H1 (cell line): Measurements from ENCODE around the gene OR5AC2. TPM values are rescaled to one million over a fixed set of nuclear protein-coding genes. Genes with fewer than 3 reads are reported as not detected.

Experiments used
- CHD1 ChIP-seq: IDR thresholded peaks from 2 replicates; pipeline ENCODE4 v1.6.1; 2012; ENCODE audit warnings: low read depth, low read length, improper control_type of control experiment
- GABPA ChIP-seq: IDR thresholded peaks from 2 replicates; pipeline ENCODE4 v1.6.1; 2011; ENCODE audit warnings: mild to moderate bottlenecking, low read length, moderate library complexity, borderline replicate concordance; ENCODE audit not compliant: insufficient read depth
- KDM5A ChIP-seq: fragments of 200-600 bp; IDR thresholded peaks from 2 replicates; pipeline ENCODE4 v1.7.1; 2012; ENCODE audit warnings: mild to moderate bottlenecking, low read length, inconsistent platforms, mixed read lengths
- RXRA ChIP-seq: IDR thresholded peaks from 2 replicates; pipeline ENCODE4 v1.6.1; 2011; ENCODE audit warnings: low read depth, mild to moderate bottlenecking, low read length, moderate library complexity; ENCODE audit not compliant: insufficient read depth
- SAP30 ChIP-seq: fragments of 300-600 bp; sonication (generic); IDR thresholded peaks from 2 replicates; pipeline ENCODE4 v1.7.1; 2012; ENCODE audit warnings: low read length, moderate library complexity, mild to moderate bottlenecking, inconsistent platforms; ENCODE audit not compliant: insufficient read depth, insufficient replicate concordance
- SIRT6 ChIP-seq: IDR thresholded peaks from one replicate; pipeline ENCODE4 v1.7.1; 2012; ENCODE audit warnings: low read length, inconsistent platforms
- SIX5 ChIP-seq: IDR thresholded peaks from 2 replicates; pipeline ENCODE4 v1.6.1; 2011; ENCODE audit warnings: mild to moderate bottlenecking, low read depth, low read length
- polyA plus RNA-seq, 7 experiments: library from polyadenylated mRNA; depleted of rRNA in 3 of 7; stranded (reverse) in 5 of 7; unstranded in 2 of 7; fragments of >200 nt in 5 of 7; fragments of 200-250 nt in 2 of 7; gene quantifications; 1 replicate in 5 of 7; 2 replicates in 1 of 7; 4 replicates in 1 of 7; pipeline versions ENCODE4 v1.2.1 to v1.2.3, GENCODE V29; 2011 to 2013; ENCODE audit warnings: missing spikeins in 2 of 7, mixed read lengths in 2 of 7
- total RNA-seq: library from RNA; stranded (reverse); fragmentation: NEBNext Ultra II Directional; extraction: Animal tissue kit (Norgen Biotek cat#: 25700); gene quantifications from 2 replicates; pipeline ENCODE4 v1.2.1, GENCODE V29; 2021
- TF ChIP-seq, protein P1 (sequence below): fragments of 300-600 bp; sonication (generic); IDR thresholded peaks from 2 replicates; pipeline ENCODE4 v1.7.1; 2012; ENCODE audit warnings: low read length, moderate library complexity, mild to moderate bottlenecking, inconsistent platforms; ENCODE audit not compliant: insufficient replicate concordance

The OR5AC2 gene
- total and polyA plus RNA-seq, 2 of the 8 experiments (the other 6 are each of a cell fraction or from before 2014, with no cell fraction given) = not detected

DNA sequence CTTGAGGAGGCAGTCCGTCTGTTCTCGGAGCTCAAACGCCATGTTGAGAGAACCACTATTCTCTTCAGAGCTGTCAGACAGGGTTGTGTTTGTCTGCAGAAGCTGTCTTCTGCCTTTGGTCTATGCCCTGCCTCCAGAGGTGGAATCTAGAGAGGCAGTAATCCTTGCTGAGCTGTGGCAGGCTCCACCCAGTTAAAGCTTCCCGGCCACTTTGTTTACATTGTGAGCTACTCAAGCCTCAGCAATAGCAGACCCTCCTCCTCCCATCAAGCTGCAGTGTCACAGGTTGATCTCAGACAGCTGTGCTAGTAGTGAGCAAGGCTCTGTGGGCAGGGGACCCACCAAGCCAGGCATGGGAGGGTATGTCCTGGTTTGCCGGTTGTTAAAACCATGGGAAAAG, 8.9 kb downstream of the OR5AC2 start (continued):
- TF ChIP-seq, protein P1, sequence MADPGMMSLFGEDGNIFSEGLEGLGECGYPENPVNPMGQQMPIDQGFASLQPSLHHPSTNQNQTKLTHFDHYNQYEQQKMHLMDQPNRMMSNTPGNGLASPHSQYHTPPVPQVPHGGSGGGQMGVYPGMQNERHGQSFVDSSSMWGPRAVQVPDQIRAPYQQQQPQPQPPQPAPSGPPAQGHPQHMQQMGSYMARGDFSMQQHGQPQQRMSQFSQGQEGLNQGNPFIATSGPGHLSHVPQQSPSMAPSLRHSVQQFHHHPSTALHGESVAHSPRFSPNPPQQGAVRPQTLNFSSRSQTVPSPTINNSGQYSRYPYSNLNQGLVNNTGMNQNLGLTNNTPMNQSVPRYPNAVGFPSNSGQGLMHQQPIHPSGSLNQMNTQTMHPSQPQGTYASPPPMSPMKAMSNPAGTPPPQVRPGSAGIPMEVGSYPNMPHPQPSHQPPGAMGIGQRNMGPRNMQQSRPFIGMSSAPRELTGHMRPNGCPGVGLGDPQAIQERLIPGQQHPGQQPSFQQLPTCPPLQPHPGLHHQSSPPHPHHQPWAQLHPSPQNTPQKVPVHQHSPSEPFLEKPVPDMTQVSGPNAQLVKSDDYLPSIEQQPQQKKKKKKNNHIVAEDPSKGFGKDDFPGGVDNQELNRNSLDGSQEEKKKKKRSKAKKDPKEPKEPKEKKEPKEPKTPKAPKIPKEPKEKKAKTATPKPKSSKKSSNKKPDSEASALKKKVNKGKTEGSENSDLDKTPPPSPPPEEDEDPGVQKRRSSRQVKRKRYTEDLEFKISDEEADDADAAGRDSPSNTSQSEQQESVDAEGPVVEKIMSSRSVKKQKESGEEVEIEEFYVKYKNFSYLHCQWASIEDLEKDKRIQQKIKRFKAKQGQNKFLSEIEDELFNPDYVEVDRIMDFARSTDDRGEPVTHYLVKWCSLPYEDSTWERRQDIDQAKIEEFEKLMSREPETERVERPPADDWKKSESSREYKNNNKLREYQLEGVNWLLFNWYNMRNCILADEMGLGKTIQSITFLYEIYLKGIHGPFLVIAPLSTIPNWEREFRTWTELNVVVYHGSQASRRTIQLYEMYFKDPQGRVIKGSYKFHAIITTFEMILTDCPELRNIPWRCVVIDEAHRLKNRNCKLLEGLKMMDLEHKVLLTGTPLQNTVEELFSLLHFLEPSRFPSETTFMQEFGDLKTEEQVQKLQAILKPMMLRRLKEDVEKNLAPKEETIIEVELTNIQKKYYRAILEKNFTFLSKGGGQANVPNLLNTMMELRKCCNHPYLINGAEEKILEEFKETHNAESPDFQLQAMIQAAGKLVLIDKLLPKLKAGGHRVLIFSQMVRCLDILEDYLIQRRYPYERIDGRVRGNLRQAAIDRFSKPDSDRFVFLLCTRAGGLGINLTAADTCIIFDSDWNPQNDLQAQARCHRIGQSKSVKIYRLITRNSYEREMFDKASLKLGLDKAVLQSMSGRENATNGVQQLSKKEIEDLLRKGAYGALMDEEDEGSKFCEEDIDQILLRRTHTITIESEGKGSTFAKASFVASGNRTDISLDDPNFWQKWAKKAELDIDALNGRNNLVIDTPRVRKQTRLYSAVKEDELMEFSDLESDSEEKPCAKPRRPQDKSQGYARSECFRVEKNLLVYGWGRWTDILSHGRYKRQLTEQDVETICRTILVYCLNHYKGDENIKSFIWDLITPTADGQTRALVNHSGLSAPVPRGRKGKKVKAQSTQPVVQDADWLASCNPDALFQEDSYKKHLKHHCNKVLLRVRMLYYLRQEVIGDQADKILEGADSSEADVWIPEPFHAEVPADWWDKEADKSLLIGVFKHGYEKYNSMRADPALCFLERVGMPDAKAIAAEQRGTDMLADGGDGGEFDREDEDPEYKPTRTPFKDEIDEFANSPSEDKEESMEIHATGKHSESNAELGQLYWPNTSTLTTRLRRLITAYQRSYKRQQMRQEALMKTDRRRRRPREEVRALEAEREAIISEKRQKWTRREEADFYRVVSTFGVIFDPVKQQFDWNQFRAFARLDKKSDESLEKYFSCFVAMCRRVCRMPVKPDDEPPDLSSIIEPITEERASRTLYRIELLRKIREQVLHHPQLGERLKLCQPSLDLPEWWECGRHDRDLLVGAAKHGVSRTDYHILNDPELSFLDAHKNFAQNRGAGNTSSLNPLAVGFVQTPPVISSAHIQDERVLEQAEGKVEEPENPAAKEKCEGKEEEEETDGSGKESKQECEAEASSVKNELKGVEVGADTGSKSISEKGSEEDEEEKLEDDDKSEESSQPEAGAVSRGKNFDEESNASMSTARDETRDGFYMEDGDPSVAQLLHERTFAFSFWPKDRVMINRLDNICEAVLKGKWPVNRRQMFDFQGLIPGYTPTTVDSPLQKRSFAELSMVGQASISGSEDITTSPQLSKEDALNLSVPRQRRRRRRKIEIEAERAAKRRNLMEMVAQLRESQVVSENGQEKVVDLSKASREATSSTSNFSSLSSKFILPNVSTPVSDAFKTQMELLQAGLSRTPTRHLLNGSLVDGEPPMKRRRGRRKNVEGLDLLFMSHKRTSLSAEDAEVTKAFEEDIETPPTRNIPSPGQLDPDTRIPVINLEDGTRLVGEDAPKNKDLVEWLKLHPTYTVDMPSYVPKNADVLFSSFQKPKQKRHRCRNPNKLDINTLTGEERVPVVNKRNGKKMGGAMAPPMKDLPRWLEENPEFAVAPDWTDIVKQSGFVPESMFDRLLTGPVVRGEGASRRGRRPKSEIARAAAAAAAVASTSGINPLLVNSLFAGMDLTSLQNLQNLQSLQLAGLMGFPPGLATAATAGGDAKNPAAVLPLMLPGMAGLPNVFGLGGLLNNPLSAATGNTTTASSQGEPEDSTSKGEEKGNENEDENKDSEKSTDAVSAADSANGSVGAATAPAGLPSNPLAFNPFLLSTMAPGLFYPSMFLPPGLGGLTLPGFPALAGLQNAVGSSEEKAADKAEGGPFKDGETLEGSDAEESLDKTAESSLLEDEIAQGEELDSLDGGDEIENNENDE = no peak
- no peak for TF ChIP-seq KDM5A
- TF ChIP-seq GABPA = no peak
- no peak for TF ChIP-seq SAP30
- TF ChIP-seq SIRT6 = no peak
- no peak for TF ChIP-seq SIX5
- TF ChIP-seq CHD1 = no peak
- no peak for TF ChIP-seq RXRA
